K562 (cell line): Measurements from ENCODE around the gene SPATA17. TPM values are rescaled to one million over a fixed set of nuclear protein-coding genes. Genes with fewer than 3 reads are reported as not detected.

Source experiments
- ESRRA ChIP-seq: fragments of 450-650 bp; IDR thresholded peaks from 2 replicates; pipeline ENCODE4 v1.6.1; 2014; ENCODE audit warnings: low read depth, mild to moderate bottlenecking, moderate library complexity, borderline replicate concordance
- HDAC8 ChIP-seq: fragments of 450-650 bp; IDR thresholded peaks from 2 replicates; pipeline ENCODE4 v1.6.1; 2016; ENCODE audit warnings: mild to moderate bottlenecking, missing genetic modification characterization, moderate library complexity, missing compliant biosample characterization
- POLR2A ChIP-seq: fragments of 450-650 bp; conservative IDR thresholded peaks from 2 replicates; pipeline ENCODE4 v1.6.1; 2016
- SMARCC2 ChIP-seq: fragments of 450-650 bp; IDR thresholded peaks from 2 replicates; pipeline ENCODE4 v1.6.1; 2017; ENCODE audit warnings: antibody characterized with exemption, moderate library complexity, mild to moderate bottlenecking, low read depth
- polyA plus RNA-seq, 8 experiments: library from polyadenylated mRNA; depleted of rRNA in 4 of 8; stranded (reverse) in 5 of 8; unstranded in 3 of 8; fragments of >200 nt; fragmentation: Nextera tagmentation in 2 of 8; fragmentation: Illumina TruSeq in 1 of 8; extraction: Ambion mirVana in 2 of 8; extraction: Trizol in 1 of 8; gene quantifications; 2 replicates each; pipeline versions ENCODE4 v1.2.1 to v1.2.3, GENCODE V29; 2011 to 2014; ENCODE audit warnings: inconsistent platforms in 1 of 8, missing spikeins in 1 of 8
- total RNA-seq, 7 experiments: library from RNA; depleted of rRNA in 6 of 7; stranded (reverse); fragments of >200 nt in 6 of 7; fragmentation: Illumina TruSeq in 2 of 7; extraction: Trizol in 2 of 7; gene quantifications; 2 replicates each; pipeline versions ENCODE4 v1.2.1 to v1.2.3, GENCODE V29; 2011 to 2021; ENCODE audit warnings: low replicate concordance in 1 of 7
- TF ChIP-seq, protein P1 (sequence below), 3 experiments: fragments of 200-800 bp in 1 of 3; fragments of 250-450 bp in 1 of 3; fragments of 450-650 bp in 1 of 3; sonication (Bioruptor Pico) in 1 of 3; sonication (Bioruptor generic) in 1 of 3; formaldehyde crosslinking in 1 of 3; IDR thresholded peaks; 2 replicates each; pipeline versions ENCODE4 v1.6.1 to v1.8.0; 2016 to 2022; ENCODE audit warnings: mild to moderate bottlenecking in 2 of 3, missing genetic modification characterization in 2 of 3, missing compliant biosample characterization in 1 of 3, moderate library complexity in 1 of 3
- TF ChIP-seq, protein P2 (sequence below), 2 experiments: fragments of 450-650 bp in 1 of 2; sonication (generic) in 1 of 2; formaldehyde crosslinking; conservative IDR thresholded peaks; 2 replicates each; pipeline versions ENCODE4 v1.4.0 to v1.8.1; 2020 to 2022; ENCODE audit warnings: mild to moderate bottlenecking in 1 of 2, missing genetic modification reagents in 1 of 2
- TF ChIP-seq, protein P3 (sequence below): fragments of 250-450 bp; sonication (Bioruptor Pico); IDR thresholded peaks from 2 replicates; pipeline ENCODE4 v1.8.0; 2022; ENCODE audit warnings: moderate library complexity, mild to moderate bottlenecking, inconsistent platforms

Gene SPATA17
- total and polyA plus RNA-seq, 9 of the 15 experiments (the other 6 are each of a cell fraction or from before 2014, with no cell fraction given): 0.04 to 0.11 TPM; not detected in 7

DNA sequence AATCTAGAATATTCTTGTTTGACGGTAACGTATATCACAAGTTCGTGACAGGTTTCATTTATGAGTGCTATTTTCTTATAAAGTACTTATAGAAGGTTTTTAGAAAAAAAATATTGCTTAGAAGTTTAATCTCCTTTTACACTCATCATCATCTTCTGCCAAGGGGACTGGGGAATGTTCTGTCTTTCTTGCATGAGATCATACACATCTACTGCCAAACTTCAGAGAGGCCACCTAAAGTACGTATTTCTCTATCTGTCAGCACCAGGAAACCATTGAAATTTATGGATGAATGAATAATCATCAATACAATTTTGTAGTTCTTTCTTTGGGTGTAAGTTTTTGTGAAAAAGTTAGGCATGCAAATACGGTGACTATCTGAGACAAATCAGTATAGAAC lies 245.8 kb downstream of the SPATA17 start (continued):
- TF ChIP-seq, protein P1, sequence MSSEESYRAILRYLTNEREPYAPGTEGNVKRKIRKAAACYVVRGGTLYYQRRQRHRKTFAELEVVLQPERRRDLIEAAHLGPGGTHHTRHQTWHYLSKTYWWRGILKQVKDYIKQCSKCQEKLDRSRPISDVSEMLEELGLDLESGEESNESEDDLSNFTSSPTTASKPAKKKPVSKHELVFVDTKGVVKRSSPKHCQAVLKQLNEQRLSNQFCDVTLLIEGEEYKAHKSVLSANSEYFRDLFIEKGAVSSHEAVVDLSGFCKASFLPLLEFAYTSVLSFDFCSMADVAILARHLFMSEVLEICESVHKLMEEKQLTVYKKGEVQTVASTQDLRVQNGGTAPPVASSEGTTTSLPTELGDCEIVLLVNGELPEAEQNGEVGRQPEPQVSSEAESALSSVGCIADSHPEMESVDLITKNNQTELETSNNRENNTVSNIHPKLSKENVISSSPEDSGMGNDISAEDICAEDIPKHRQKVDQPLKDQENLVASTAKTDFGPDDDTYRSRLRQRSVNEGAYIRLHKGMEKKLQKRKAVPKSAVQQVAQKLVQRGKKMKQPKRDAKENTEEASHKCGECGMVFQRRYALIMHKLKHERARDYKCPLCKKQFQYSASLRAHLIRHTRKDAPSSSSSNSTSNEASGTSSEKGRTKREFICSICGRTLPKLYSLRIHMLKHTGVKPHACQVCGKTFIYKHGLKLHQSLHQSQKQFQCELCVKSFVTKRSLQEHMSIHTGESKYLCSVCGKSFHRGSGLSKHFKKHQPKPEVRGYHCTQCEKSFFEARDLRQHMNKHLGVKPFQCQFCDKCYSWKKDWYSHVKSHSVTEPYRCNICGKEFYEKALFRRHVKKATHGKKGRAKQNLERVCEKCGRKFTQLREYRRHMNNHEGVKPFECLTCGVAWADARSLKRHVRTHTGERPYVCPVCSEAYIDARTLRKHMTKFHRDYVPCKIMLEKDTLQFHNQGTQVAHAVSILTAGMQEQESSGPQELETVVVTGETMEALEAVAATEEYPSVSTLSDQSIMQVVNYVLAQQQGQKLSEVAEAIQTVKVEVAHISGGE (CRISPR knock-in tag; IDR thresholded peaks at IDR 0.05): no peak
- TF ChIP-seq POLR2A (no peak), HDAC8 (tag) (no peak), ESRRA (no peak), SMARCC2 (no peak)
- TF ChIP-seq, protein P2, sequence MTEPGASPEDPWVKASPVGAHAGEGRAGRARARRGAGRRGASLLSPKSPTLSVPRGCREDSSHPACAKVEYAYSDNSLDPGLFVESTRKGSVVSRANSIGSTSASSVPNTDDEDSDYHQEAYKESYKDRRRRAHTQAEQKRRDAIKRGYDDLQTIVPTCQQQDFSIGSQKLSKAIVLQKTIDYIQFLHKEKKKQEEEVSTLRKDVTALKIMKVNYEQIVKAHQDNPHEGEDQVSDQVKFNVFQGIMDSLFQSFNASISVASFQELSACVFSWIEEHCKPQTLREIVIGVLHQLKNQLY (CRISPR knock-in tag; conservative IDR thresholded peaks at IDR 0.05): no peak
- TF ChIP-seq, protein P3, sequence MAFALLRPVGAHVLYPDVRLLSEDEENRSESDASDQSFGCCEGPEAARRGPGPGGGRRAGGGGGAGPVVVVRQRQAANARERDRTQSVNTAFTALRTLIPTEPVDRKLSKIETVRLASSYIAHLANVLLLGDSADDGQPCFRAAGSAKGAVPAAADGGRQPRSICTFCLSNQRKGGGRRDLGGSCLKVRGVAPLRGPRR: no peak
- TF ChIP-seq, all 486 proteins: peak for 0
